CD8-positive, alpha-beta memory T cell (primary cell): Measurements from ENCODE around the gene RERE. TPM values are rescaled to one million over a fixed set of nuclear protein-coding genes. Genes with fewer than 3 reads are reported as not detected.
A peak's percentile ranks its signal among the peaks of the same experiment; 100 is the strongest.

Experiments
- CTCF ChIA-PET: fragments of 350-600 bp; sonication (Branson Sonifier 250); formaldehyde crosslinking; loops from one replicate; lab custom pipeline; 2021; ENCODE audit warnings: antibody characterized with exemption; lab: Charles Lee
- POLR2A ChIA-PET: fragments of 350-600 bp; sonication (Branson Sonifier 250); formaldehyde crosslinking; loops from one replicate; lab custom pipeline; 2021; ENCODE audit warnings: antibody characterized with exemption; lab: Charles Lee
- DNase-seq, 5 donors: peaks; one replicate each; pipeline versions ENCODE4 v3.0.0 to v3.0.0-alpha.2; 2020 to 2022; ENCODE audit warnings: mixed read lengths in 1 of 5
- H3K27ac ChIP-seq: one replicate; pipeline ENCODE4 v1.7.0; 2013; ENCODE audit warnings: low read depth, mild to moderate bottlenecking, low read length, moderate library complexity
- H3K27me3 ChIP-seq: 2 replicates; pipeline ENCODE4 v1.7.0; 2013; ENCODE audit warnings: low read length, mild to moderate bottlenecking; ENCODE audit not compliant: insufficient read depth, poor library complexity, severe bottlenecking
- H3K36me3 ChIP-seq: 2 replicates; pipeline ENCODE4 v1.7.0; 2013; ENCODE audit warnings: mild to moderate bottlenecking, low read length, moderate library complexity; ENCODE audit not compliant: insufficient read depth
- H3K4me1 ChIP-seq: 2 replicates; pipeline ENCODE4 v1.7.0; 2013; ENCODE audit warnings: mild to moderate bottlenecking, low read length, moderate library complexity; ENCODE audit not compliant: insufficient read depth
- H3K4me3 ChIP-seq: 2 replicates; pipeline ENCODE4 v1.7.0; 2013; ENCODE audit warnings: mild to moderate bottlenecking, low read length
- H3K9me3 ChIP-seq: 2 replicates; pipeline ENCODE4 v1.7.0; 2013; ENCODE audit warnings: mild to moderate bottlenecking, low read length
- H3K27ac Mint-ChIP-seq, 8 donors: one replicate each; pipeline ENCODE4 v1.8.0; 2020 to 2021; ENCODE audit warnings: mixed read lengths in 8 of 8, mild to moderate bottlenecking in 6 of 8, inconsistent platforms in 3 of 8, moderate library complexity in 3 of 8
- H3K27me3 Mint-ChIP-seq, 2 donors: one replicate each; pipeline ENCODE4 v1.8.0; 2020 to 2021; ENCODE audit warnings: mixed read lengths in 2 of 2, mild to moderate bottlenecking in 1 of 2, moderate library complexity in 1 of 2
- H3K36me3 Mint-ChIP-seq, 3 donors: one replicate each; pipeline ENCODE4 v1.8.0; 2020 to 2021; ENCODE audit warnings: mixed read lengths in 3 of 3, inconsistent platforms in 1 of 3, mild to moderate bottlenecking in 1 of 3
- H3K4me1 Mint-ChIP-seq, 3 donors: one replicate each; pipeline ENCODE4 v1.8.0; 2020 to 2021; ENCODE audit warnings: mixed read lengths in 3 of 3, inconsistent platforms in 1 of 3, mild to moderate bottlenecking in 1 of 3
- H3K4me3 Mint-ChIP-seq, 7 donors: one replicate each; pipeline ENCODE4 v1.8.0; 2020 to 2021; ENCODE audit warnings: mixed read lengths in 7 of 7, mild to moderate bottlenecking in 6 of 7, moderate library complexity in 4 of 7, inconsistent platforms in 2 of 7
- H3K9me3 Mint-ChIP-seq, 5 donors: one replicate each; pipeline ENCODE4 v1.8.0; 2020 to 2022; ENCODE audit warnings: mixed read lengths in 5 of 5, mild to moderate bottlenecking in 3 of 5, moderate library complexity in 2 of 5, inconsistent platforms in 1 of 5
- polyA plus RNA-seq: library from polyadenylated mRNA; unstranded; fragments of 300-500 nt; fragmentation: Illumina TruSeq; gene quantifications from one replicate; pipeline ENCODE4 v1.2.3, GENCODE V29; 2021
- total RNA-seq, 2 experiments: library from RNA; stranded (reverse); gene quantifications; one replicate each; pipeline ENCODE4 v1.2.3, GENCODE V29; 2021

Gene RERE
- total and polyA plus RNA-seq, 3 experiments from 2014 or later, result 10.9 to 39.2 (median 37.9) TPM

DNA sequence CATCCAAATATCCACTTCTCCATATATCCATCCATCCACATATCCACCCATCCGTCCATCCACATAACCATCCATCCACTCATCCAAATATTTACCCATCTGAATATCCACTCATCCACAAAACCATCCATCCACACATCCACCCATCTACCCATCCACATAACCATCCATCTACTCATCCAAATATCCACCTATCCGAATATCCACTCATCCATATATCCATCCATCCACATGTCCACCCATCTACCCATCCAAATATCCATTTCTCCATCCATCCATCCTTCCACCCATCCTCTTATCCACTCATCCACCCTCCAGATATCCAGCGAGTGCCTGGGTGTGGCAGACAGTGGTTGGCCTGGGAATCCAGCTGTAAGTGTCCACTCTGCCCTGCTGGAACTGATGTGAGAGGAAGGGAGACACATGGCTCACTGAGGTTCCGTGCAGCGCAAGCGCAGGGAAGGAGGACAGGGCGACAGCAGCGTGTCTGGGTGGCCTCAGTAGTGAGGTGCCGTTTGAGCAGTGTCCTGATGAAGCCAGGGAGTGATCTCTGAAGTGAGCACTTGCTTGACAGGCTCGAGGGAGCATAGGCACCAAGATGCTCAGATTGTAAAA, 472.4 kb downstream of the RERE start:
- POLR2A ChIA-PET, result no interaction called here
- no peaks in the 10 kb centered on the region for H3K36me3 Mint-ChIP-seq

GRCh38 chr1:8343464-8344001, 473.9 kb downstream of the RERE start:
- H3K4me1 Mint-ChIP-seq, result no peaks in the 10 kb centered on the region
- H3K36me3 ChIP-seq, result no peaks in the 10 kb centered on the region
- no peaks in the 10 kb centered on the region for H3K9me3 Mint-ChIP-seq
- no peak for DNase-seq
- H3K4me1 ChIP-seq, result peaks cover under 1% of the 10 kb centered on the region
- peak overlapping the region in 1 of 7 donors; percentile 10 for H3K4me3 Mint-ChIP-seq
- ChIA-PET CTCF (no interaction called here), POLR2A (no interaction called here)
- no peak overlapping the region for H3K27ac Mint-ChIP-seq
- no peaks in the 10 kb centered on the region for H3K9me3 ChIP-seq
- H3K4me3 ChIP-seq, result no peak overlapping the region
- H3K27me3 ChIP-seq, result no peaks in the 10 kb centered on the region
- no peaks in the 10 kb centered on the region for H3K36me3 Mint-ChIP-seq
- H3K27me3 Mint-ChIP-seq, result no peaks in the 10 kb centered on the region
- H3K27ac ChIP-seq, result no peak overlapping the region

More for the DNA sequence above, 472.4 kb downstream of the RERE start:
- Mint-ChIP-seq H3K27me3 (peaks cover 3 to 4% of the 10 kb centered on the region in 2 donors), H3K9me3 (no peaks in the 10 kb centered on the region), H3K4me3 (no peak overlapping the region), H3K4me1 (peaks cover 2 to 4% (median 4%) of the 10 kb centered on the region in 3 donors), H3K27ac (no peak overlapping the region)
- Histone ChIP-seq H3K27ac (no peak overlapping the region), H3K4me1 (peaks cover 5% of the 10 kb centered on the region), H3K27me3 (no peaks in the 10 kb centered on the region), H3K9me3 (no peaks in the 10 kb centered on the region), H3K4me3 (no peak overlapping the region), H3K36me3 (no peaks in the 10 kb centered on the region)
- CTCF ChIA-PET, result interaction anchor here (8.3 kb wide), 1 partner anchor 332 kb away, joined by 83 read pairs; no protein-coding TSS in a partner anchor
- no peak for DNase-seq

DNA sequence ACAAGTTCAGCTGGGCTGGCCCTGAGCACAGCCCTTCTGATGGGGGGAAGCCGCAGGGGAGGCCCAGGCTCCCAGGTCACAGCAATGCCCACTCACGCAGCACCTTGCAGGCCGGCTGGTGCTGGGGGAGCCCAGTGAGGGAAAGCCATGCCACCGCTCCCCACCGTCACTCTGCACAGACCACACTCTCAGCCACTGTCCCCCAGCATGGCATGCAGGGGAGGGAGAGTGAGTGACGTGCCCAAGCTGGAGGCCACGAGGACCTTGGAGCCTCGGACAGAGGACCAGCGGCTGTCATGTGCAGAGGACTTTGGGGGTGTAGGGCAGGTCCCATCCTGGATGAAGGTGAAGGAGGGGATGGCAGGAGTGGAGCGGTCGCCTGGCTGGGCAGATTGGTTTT, 474.4 kb downstream of the RERE start:
- H3K9me3 ChIP-seq, result no peaks in the 10 kb centered on the region
- no peaks in the 10 kb centered on the region for H3K36me3 ChIP-seq
- Mint-ChIP-seq H3K9me3 (no peaks in the 10 kb centered on the region), H3K27ac (no peak overlapping the region), H3K36me3 (no peaks in the 10 kb centered on the region), H3K27me3 (no peaks in the 10 kb centered on the region), H3K4me3 (no peak overlapping the region), H3K4me1 (no peaks in the 10 kb centered on the region)
- POLR2A ChIA-PET, result no interaction called here
- H3K4me3 ChIP-seq, result no peak overlapping the region
- no peaks in the 10 kb centered on the region for H3K27me3 ChIP-seq
- DNase-seq, result no peak
- H3K27ac ChIP-seq, result no peak overlapping the region
- H3K4me1 ChIP-seq, result no peaks in the 10 kb centered on the region
- CTCF ChIA-PET, result no interaction called here

GRCh38 chr1:8342325-8342724, 475.1 kb downstream of the RERE start:
- no peaks in the 10 kb centered on the region for H3K4me1 ChIP-seq
- no peaks in the 10 kb centered on the region for H3K27me3 Mint-ChIP-seq
- H3K4me1 Mint-ChIP-seq, result no peaks in the 10 kb centered on the region
- H3K9me3 ChIP-seq, result no peaks in the 10 kb centered on the region
- H3K27me3 ChIP-seq, result no peaks in the 10 kb centered on the region
- no peak overlapping the region for H3K27ac ChIP-seq
- no peak overlapping the region for H3K4me3 Mint-ChIP-seq
- H3K27ac Mint-ChIP-seq, result peak overlapping the region in 1 of 8 donors; percentile 72
- DNase-seq, result no peak
- no peaks in the 10 kb centered on the region for H3K36me3 Mint-ChIP-seq
- CTCF ChIA-PET, result no interaction called here
- POLR2A ChIA-PET, result no interaction called here
- H3K36me3 ChIP-seq, result no peaks in the 10 kb centered on the region
- H3K9me3 Mint-ChIP-seq, result no peaks in the 10 kb centered on the region
- H3K4me3 ChIP-seq, result no peak overlapping the region

DNA sequence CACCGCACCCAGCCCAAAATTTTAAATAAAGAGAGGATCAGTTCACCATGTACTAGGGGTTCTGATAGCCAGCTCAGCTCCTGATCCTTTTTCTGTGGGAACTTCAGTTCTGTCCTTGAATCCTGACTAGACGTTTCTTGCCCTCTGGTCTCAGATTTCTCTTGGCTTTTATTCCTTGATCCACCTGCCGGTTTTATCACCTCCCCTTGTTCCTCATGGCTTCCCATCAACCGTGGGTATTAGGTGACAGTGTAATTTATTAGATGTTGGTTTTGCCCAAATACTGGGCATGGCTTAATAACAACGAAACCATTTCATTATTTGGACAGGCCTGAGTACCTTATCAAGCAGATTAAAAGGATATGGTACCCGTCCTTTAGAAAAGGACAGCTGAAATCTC, 477.0 kb downstream of the RERE start:
- no peak overlapping the region for H3K4me3 ChIP-seq
- no peaks in the 10 kb centered on the region for H3K27me3 ChIP-seq
- no peak overlapping the region for H3K4me3 Mint-ChIP-seq
- H3K9me3 Mint-ChIP-seq, result peaks cover 0 to 3% (median 0%) of the 10 kb centered on the region in 5 donors
- POLR2A ChIA-PET, result no interaction called here
- H3K27me3 Mint-ChIP-seq, result no peaks in the 10 kb centered on the region
- H3K36me3 ChIP-seq, result no peaks in the 10 kb centered on the region
- no peak for DNase-seq
- H3K27ac Mint-ChIP-seq, result peak overlapping the region in 1 of 8 donors; percentile 63
- peaks cover 0 to 4% (median 2%) of the 10 kb centered on the region in 3 donors for H3K36me3 Mint-ChIP-seq
- H3K4me1 ChIP-seq, result no peaks in the 10 kb centered on the region
- H3K9me3 ChIP-seq, result no peaks in the 10 kb centered on the region
- H3K4me1 Mint-ChIP-seq, result no peaks in the 10 kb centered on the region
- CTCF ChIA-PET, result interaction anchor here (1.2 kb wide), 1 partner anchor 22 kb away, joined by 3 read pairs; no protein-coding TSS in a partner anchor
- H3K27ac ChIP-seq, result no peak overlapping the region

- Histone ChIP-seq H3K27me3 (no peaks in the 10 kb centered on the region), H3K4me3 (no peak overlapping the region), H3K4me1 (no peaks in the 10 kb centered on the region), H3K27ac (no peak overlapping the region), H3K36me3 (no peaks in the 10 kb centered on the region), H3K9me3 (no peaks in the 10 kb centered on the region)
- ChIA-PET POLR2A (no interaction called here), CTCF (no interaction called here)
- Mint-ChIP-seq H3K36me3 (peaks cover 0 to 4% (median 2%) of the 10 kb centered on the region in 3 donors), H3K4me1 (no peaks in the 10 kb centered on the region), H3K9me3 (peaks cover 0 to 3% (median 0%) of the 10 kb centered on the region in 5 donors), H3K4me3 (no peak overlapping the region), H3K27ac (no peak overlapping the region), H3K27me3 (no peaks in the 10 kb centered on the region)
- DNase-seq, result no peak
These were observed 478.2 kb downstream of the RERE start for GRCh38 chr1:8339203-8339600.

- no peak overlapping the region for H3K27ac ChIP-seq
- Mint-ChIP-seq H3K4me1 (no peaks in the 10 kb centered on the region), H3K9me3 (peaks cover 0 to 3% (median 0%) of the 10 kb centered on the region in 5 donors), H3K36me3 (peaks cover 0 to 4% (median 3%) of the 10 kb centered on the region in 3 donors), H3K27ac (no peak overlapping the region), H3K27me3 (no peaks in the 10 kb centered on the region), H3K4me3 (no peak overlapping the region)
- no peaks in the 10 kb centered on the region for H3K9me3 ChIP-seq
- no peaks in the 10 kb centered on the region for H3K4me1 ChIP-seq
- CTCF ChIA-PET, result no interaction called here
- DNase-seq, result no peak
- H3K36me3 ChIP-seq, result no peaks in the 10 kb centered on the region
- POLR2A ChIA-PET, result no interaction called here
- no peak overlapping the region for H3K4me3 ChIP-seq
- H3K27me3 ChIP-seq, result no peaks in the 10 kb centered on the region
These were observed 478.8 kb downstream of the RERE start for GRCh38 chr1:8338526-8339202.

DNA sequence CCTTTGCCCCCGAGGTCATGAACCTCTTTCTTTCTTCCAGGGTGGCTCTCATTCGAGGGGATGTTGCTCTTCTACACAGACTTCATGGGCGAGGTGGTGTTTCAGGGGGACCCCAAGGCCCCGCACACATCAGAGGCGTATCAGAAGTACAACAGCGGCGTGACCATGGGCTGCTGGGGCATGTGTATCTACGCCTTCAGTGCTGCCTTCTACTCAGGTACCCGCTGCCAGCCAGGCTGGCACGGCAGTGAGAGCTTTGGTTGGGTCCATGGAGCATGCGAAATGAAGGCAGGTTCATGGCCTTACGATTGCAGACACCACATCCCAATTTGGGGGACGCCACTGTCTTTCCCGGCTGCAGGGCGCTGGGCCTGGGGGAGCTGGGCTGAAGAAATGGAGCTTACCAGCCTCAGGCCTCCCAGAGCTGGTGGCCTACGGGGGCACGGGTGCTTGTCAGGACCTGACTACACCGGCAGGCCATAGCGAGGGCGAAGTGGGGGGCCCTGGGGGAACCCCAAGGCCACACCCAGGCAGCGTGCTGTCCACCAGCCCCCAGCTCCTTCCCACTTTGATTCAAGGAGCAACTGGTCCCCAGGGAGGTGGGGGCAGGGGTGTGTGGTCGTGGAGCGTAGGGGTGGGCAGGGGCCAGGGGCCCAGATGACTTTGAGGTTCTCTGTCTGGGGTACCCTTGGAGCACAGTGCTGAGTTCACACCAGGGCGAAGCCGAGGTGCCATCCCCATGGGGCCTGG, 479.5 kb downstream of the RERE start:
- peaks cover 0 to 4% (median 3%) of the 10 kb centered on the region in 3 donors for H3K36me3 Mint-ChIP-seq
- H3K27me3 ChIP-seq, result no peaks in the 10 kb centered on the region
- H3K4me1 ChIP-seq, result no peaks in the 10 kb centered on the region
- H3K27ac Mint-ChIP-seq, result no peak overlapping the region
- ChIA-PET POLR2A (no interaction called here), CTCF (no interaction called here)
- H3K4me3 Mint-ChIP-seq, result no peak overlapping the region
- no peak for DNase-seq
- peaks cover 0 to 3% (median 0%) of the 10 kb centered on the region in 5 donors for H3K9me3 Mint-ChIP-seq
- H3K4me1 Mint-ChIP-seq, result no peaks in the 10 kb centered on the region
- no peaks in the 10 kb centered on the region for H3K36me3 ChIP-seq
- H3K27ac ChIP-seq, result no peak overlapping the region
- no peak overlapping the region for H3K4me3 ChIP-seq
- H3K9me3 ChIP-seq, result no peaks in the 10 kb centered on the region
- no peaks in the 10 kb centered on the region for H3K27me3 Mint-ChIP-seq
